Gastrocnemius medialis (tissue), 4 donors: ENCODE measurements around the gene ZNF280A.

Source experiments
- CTCF ChIP-seq, 5 experiments: fragments of 450-650 bp in 3 of 5; fragments of 200-600 bp in 2 of 5; sonication (generic) in 2 of 5; IDR thresholded peaks in 4 of 5; conservative IDR thresholded peaks in 1 of 5; 1 replicate in 4 of 5; 2 replicates in 1 of 5; pipeline ENCODE4 v1.5.1; 2016 to 2019; ENCODE audit warnings: antibody characterized with exemption in 5 of 5, mild to moderate bottlenecking in 3 of 5, moderate library complexity in 3 of 5
- POLR2A ChIP-seq, 2 donors: fragments of 450-650 bp; IDR thresholded peaks; one replicate each; pipeline ENCODE4 v1.6.1; 2017; ENCODE audit warnings: antibody characterized with exemption in 2 of 2, mild to moderate bottlenecking in 2 of 2, moderate library complexity in 2 of 2

- TF ChIP-seq POLR2A (IDR thresholded peaks at IDR 0.05) (no peak), CTCF (IDR thresholded peaks at IDR 0.05 in 4 of 5, conservative IDR thresholded peaks at IDR 0.05 in 1 of 5) (no peak)
These were observed 3.1 kb downstream of the ZNF280A start for GRCh38 chr22:22516992-22517391.
